ENCODE results near the gene HSF5.
A peak's percentile ranks its signal among the peaks of the same experiment; 100 is the strongest.

Gene HSF5

DNA sequence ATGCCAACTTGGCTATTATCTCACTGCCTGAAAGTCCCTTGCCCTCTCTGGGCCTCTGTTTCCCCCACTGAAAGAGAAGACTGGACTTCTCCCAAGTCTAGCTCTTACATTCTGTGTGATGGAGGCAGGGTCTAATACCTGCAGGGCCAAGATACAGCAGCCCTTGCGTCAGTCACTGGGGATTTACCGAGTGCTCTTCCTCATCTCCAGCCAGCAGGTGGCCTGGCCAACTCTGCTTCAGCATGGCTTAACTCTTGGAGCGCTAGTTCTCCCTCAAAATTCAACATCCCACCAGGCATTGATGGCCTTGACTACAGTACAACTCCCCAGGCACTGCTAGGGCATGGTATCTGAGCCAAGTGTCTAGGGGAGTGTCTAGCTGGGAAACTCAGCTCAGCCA is 46.1 kb upstream of the HSF5 start:
- TF ChIP-seq, protein P1, sequence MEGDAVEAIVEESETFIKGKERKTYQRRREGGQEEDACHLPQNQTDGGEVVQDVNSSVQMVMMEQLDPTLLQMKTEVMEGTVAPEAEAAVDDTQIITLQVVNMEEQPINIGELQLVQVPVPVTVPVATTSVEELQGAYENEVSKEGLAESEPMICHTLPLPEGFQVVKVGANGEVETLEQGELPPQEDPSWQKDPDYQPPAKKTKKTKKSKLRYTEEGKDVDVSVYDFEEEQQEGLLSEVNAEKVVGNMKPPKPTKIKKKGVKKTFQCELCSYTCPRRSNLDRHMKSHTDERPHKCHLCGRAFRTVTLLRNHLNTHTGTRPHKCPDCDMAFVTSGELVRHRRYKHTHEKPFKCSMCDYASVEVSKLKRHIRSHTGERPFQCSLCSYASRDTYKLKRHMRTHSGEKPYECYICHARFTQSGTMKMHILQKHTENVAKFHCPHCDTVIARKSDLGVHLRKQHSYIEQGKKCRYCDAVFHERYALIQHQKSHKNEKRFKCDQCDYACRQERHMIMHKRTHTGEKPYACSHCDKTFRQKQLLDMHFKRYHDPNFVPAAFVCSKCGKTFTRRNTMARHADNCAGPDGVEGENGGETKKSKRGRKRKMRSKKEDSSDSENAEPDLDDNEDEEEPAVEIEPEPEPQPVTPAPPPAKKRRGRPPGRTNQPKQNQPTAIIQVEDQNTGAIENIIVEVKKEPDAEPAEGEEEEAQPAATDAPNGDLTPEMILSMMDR (IDR thresholded peaks at IDR 0.05; ENCODE audit: insufficient read depth, low read length, missing control alignments): no peak
- POLR2A ChIA-PET: interaction anchor here (1.2 kb wide), 1 partner anchor 97 kb away, joined by 5 read pairs; no protein-coding TSS in a partner anchor
- CTCF ChIA-PET: interaction anchor here (1.0 to 3.8 kb wide), 3 partner anchors 16 to 52 kb away, joined by 5 to 11 read pairs (median 5); no protein-coding TSS in a partner anchor
- no peak overlapping the region for H3K4me3 ChIP-seq (ENCODE audit: low read depth, low read length)
- no peak for DNase-seq (ENCODE audit: low read depth, low spot score)

DNA sequence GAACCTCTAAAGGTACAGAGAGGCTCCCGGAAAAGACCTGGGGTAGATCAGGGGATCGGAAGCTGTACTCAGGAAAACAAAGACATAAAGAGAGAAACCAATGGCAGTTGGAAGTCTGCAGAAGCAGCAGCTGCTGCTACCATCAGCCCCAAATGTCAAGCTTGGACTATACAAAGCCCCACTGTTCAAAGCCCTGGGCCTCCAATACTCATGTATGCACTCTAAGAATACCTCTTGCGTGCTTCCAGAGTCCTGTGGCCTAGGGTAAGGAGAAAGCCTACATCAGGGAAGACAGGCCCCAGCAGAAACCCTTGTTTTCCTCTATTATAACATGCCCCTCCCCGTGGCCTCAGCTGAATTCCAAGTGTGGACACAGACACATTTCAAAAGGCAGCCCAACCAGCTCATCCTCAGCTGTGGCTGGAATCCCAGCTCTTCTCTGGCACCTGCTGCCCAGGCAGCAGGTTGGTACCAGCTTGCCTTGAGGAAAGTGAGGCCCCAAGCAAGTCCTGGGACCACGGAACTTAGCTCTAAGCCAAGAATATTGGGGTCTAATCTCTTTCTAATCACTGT is 45.5 kb upstream of the HSF5 start:
- DNase-seq (ENCODE audit: low read depth, low spot score): no peak
- H3K4me3 ChIP-seq (ENCODE audit: low read depth, low read length): no peak overlapping the region
- POLR2A ChIA-PET: no interaction called here
- CTCF ChIA-PET: interaction anchor here (2.1 to 3.8 kb wide), 2 partner anchors 15 to 46 kb away, joined by 5 to 11 read pairs; no protein-coding TSS in a partner anchor
- TF ChIP-seq, protein P1 (IDR thresholded peaks at IDR 0.05; ENCODE audit: insufficient read depth, low read length, missing control alignments): no peak

DNA sequence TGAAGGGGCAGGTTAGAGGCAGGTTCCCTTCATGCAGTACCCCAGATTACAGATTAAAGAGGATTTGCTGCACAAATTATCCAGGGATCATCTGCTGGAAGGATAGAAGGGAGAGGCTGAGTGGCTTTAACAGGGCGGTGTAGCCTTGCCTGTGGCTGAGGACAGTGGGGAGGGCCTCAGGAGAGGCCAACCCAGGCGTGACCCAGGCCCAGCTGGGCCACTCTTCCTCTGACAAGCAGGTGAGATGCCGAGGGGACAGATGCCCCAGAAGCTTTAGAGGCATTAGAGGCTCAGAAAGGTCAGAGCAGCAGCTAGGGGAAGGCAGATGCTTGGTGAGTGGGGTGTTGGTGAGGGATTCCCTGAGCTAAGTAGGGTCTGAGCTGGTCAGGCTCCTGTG is 44.3 kb upstream of the HSF5 start:
- peak overlapping the region; percentile 55 for H3K4me3 ChIP-seq (ENCODE audit: low read depth, low read length)
- DNase-seq (ENCODE audit: low read depth, low spot score): no peak
- CTCF ChIA-PET: interaction anchor here (1.1 to 3.8 kb wide), 3 partner anchors 12 to 56 kb away, joined by 3 to 11 read pairs (median 3); no protein-coding TSS in a partner anchor
- POLR2A ChIA-PET: no interaction called here
- TF ChIP-seq, protein P1 (IDR thresholded peaks at IDR 0.05; ENCODE audit: insufficient read depth, low read length, missing control alignments): no peak

DNA sequence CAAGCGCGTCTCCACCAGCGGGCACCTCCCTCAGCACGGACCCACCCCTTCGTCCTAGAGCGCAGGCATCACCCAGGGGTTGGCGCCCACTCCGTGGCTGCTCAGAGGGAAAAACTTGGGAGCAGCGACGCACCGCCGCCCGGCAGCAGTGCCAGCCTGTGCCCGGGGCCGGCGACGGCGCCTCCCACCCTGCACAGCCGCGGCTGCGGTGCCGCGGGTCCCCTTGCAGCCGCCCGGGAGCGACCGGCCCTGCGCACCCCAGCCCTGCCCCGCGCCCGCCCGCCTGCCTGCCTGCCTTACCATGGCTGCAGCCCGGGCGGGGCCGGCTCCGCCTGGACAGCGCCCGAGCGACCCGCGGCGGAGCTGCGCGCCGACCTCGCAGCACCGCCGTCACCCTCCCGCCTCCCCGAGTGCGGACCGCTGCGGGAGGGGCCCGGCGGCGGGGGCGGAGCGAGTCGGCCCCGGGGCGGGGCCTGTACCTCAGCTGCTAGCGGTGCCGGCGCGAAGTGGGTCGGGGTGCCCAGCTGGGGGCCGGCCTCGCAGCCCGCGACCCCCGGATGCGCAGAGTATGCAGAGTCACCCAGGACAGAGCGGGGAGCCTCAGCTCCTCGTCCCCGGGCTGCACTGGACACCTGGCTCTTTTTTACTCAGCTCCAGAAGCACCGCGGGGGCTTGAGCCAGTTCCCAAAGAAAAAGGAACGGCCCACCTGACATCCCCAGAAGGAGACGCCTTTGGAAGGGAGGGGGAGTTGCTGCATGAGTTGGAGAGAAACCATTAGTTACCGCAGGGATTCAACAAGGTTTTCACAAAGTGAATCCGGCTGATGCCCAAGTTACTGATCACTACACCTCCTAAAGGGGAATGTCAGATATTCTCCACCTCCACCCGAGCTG is 43.7 kb upstream of the HSF5 start:
- CTCF ChIA-PET: interaction anchor here (1.1 to 3.8 kb wide), 4 partner anchors 11 to 56 kb away, joined by 3 to 11 read pairs (median 4); no protein-coding TSS in a partner anchor
- DNase-seq (ENCODE audit: low read depth, low spot score): no peak
- H3K4me3 ChIP-seq (ENCODE audit: low read depth, low read length): peak overlapping the region; percentile 55
- TF ChIP-seq, protein P1 (IDR thresholded peaks at IDR 0.05; ENCODE audit: insufficient read depth, low read length, missing control alignments): no peak
- POLR2A ChIA-PET: interaction anchor here (0.6 to 1.0 kb wide), 2 partner anchors 99 to 100 kb away, joined by 4 to 6 read pairs; no protein-coding TSS in a partner anchor

- H3K4me3 ChIP-seq (ENCODE audit: low read depth, low read length): peak overlapping the region; percentile 55
- POLR2A ChIA-PET: no interaction called here
- CTCF ChIA-PET: interaction anchor here (1.1 to 1.4 kb wide), 2 partner anchors 11 to 47 kb away, joined by 3 to 4 read pairs; no protein-coding TSS in a partner anchor
- TF ChIP-seq, protein P1 (IDR thresholded peaks at IDR 0.05; ENCODE audit: insufficient read depth, low read length, missing control alignments): no peak
- no peak for DNase-seq (ENCODE audit: low read depth, low spot score)
Measured at GRCh38 chr17:58531122-58531521, 42.9 kb upstream of the HSF5 start.

- TF ChIP-seq, protein P1 (IDR thresholded peaks at IDR 0.05; ENCODE audit: insufficient read depth, low read length, missing control alignments): no peak
- ChIA-PET POLR2A (interaction anchor here (1.9 kb wide), 1 partner anchor 101 kb away, joined by 8 read pairs; no protein-coding TSS in a partner anchor), CTCF (interaction anchor here (4.0 kb wide), 1 partner anchor 11 kb away, joined by 20 read pairs; no protein-coding TSS in a partner anchor)
- no peak overlapping the region for H3K4me3 ChIP-seq (ENCODE audit: low read depth, low read length)
- no peak for DNase-seq (ENCODE audit: low read depth, low spot score)
Measured at GRCh38 chr17:58530655-58531054, 42.4 kb upstream of the HSF5 start.
